OCI-LY3 (cell line): ENCODE measurements around the gene HSPBP1.

Source experiments
- H2AFZ ChIP-seq: fragments of 200-600, 300-600 bp; shearing (Covaris generic); 2 replicates; pipeline ENCODE4 v1.6.0; 2014; ENCODE audit warnings: antibody characterized with exemption, low read depth, low read length
- H3K27ac ChIP-seq: fragments of 200-600, 300-600 bp; sonication (generic); 2 replicates; pipeline ENCODE4 v1.5.1; 2014; ENCODE audit warnings: mild to moderate bottlenecking, low read length, moderate library complexity, mixed read lengths
- H3K27me3 ChIP-seq: fragments of 200-600, 300-600 bp; sonication (generic); 2 replicates; pipeline ENCODE4 v1.6.1; 2014; ENCODE audit warnings: low read depth, low read length, mixed read lengths
- H3K36me3 ChIP-seq: fragments of 200-600, 300-600 bp; sonication (generic); replicated peaks from 2 replicates; pipeline ENCODE3; 2014; ENCODE audit warnings: low read depth, low read length, mixed read lengths
- H3K4me1 ChIP-seq: fragments of 300-600, 200-600 bp; sonication (generic); 2 replicates; pipeline ENCODE4 v1.6.1; 2014; ENCODE audit warnings: low read length, mixed read lengths
- H3K4me2 ChIP-seq: fragments of 200-600, 300-600 bp; sonication (generic); 2 replicates; pipeline ENCODE4 v1.6.1; 2014; ENCODE audit warnings: low read length, mixed read lengths
- H3K4me3 ChIP-seq: fragments of 300-600, 200-600 bp; sonication (generic); 2 replicates; pipeline ENCODE4 v1.5.1; 2014; ENCODE audit warnings: antibody characterized with exemption, mild to moderate bottlenecking, low read length, moderate library complexity
- H3K79me2 ChIP-seq: fragments of 300-600, 200-600 bp; shearing (Covaris generic); 2 replicates; pipeline ENCODE4 v1.6.1; 2014; ENCODE audit warnings: mild to moderate bottlenecking, low read length, mixed read lengths
- H3K9ac ChIP-seq: fragments of 300-600, 200-600 bp; shearing (Covaris generic); 2 replicates; pipeline ENCODE4 v1.6.0; 2014; ENCODE audit warnings: mild to moderate bottlenecking, low read length, moderate library complexity
- H3K9me3 ChIP-seq: fragments of 200-600, 300-600 bp; shearing (Covaris generic); 2 replicates; pipeline ENCODE4 v1.6.1; 2014; ENCODE audit warnings: low read length, mixed read lengths; ENCODE audit not compliant: insufficient read depth
- H4K20me1 ChIP-seq: fragments of 200-600, 300-600 bp; sonication (generic); 2 replicates; pipeline ENCODE4 v1.6.1; 2016; ENCODE audit warnings: low read length, mixed read lengths; ENCODE audit not compliant: insufficient read depth
- CTCF ChIP-seq: fragments of 200-600, 300-600 bp; sonication (generic); IDR thresholded peaks from 2 replicates; pipeline ENCODE4 v1.5.1; 2014; ENCODE audit warnings: antibody characterized with exemption, low read length, low read depth
- EZH2phosphoT487 ChIP-seq: fragments of 200-600 bp; shearing (Covaris generic); IDR thresholded peaks from 2 replicates; pipeline ENCODE4 v1.6.1; 2018; ENCODE audit warnings: antibody characterized with exemption, mixed run types, low read depth

HSPBP1 gene

GRCh38 chr19:55246462-55247451, 33.2 kb downstream of the HSPBP1 start:
- Histone ChIP-seq H3K4me2 (no peak overlapping the region), H3K27ac (no peak overlapping the region), H2AFZ (no peak overlapping the region), H4K20me1 (peaks cover 88% of the 10 kb centered on the region), H3K79me2 (peaks cover 96% of the 10 kb centered on the region), H3K36me3 (peaks cover 78% of the 10 kb centered on the region), H3K9ac (no peak overlapping the region), H3K27me3 (no peaks in the 10 kb centered on the region), H3K4me3 (no peak overlapping the region), H3K9me3 (no peaks in the 10 kb centered on the region), H3K4me1 (peaks cover 9% of the 10 kb centered on the region)
- TF ChIP-seq CTCF (no peak), EZH2phosphoT487 (no peak)

GRCh38 chr19:55245236-55245904, 34.5 kb downstream of the HSPBP1 start:
- no peaks in the 10 kb centered on the region for H3K27me3 ChIP-seq
- H3K27ac ChIP-seq = no peak overlapping the region
- H4K20me1 ChIP-seq = peaks cover 83% of the 10 kb centered on the region
- H3K9me3 ChIP-seq = no peaks in the 10 kb centered on the region
- no peak overlapping the region for H3K4me2 ChIP-seq
- no peak overlapping the region for H2AFZ ChIP-seq
- no peaks in the 10 kb centered on the region for H3K4me1 ChIP-seq
- peaks cover 78% of the 10 kb centered on the region for H3K36me3 ChIP-seq
- TF ChIP-seq EZH2phosphoT487 (no peak), CTCF (no peak)
- no peak overlapping the region for H3K9ac ChIP-seq
- no peak overlapping the region for H3K4me3 ChIP-seq
- H3K79me2 ChIP-seq = peaks cover 91% of the 10 kb centered on the region

DNA sequence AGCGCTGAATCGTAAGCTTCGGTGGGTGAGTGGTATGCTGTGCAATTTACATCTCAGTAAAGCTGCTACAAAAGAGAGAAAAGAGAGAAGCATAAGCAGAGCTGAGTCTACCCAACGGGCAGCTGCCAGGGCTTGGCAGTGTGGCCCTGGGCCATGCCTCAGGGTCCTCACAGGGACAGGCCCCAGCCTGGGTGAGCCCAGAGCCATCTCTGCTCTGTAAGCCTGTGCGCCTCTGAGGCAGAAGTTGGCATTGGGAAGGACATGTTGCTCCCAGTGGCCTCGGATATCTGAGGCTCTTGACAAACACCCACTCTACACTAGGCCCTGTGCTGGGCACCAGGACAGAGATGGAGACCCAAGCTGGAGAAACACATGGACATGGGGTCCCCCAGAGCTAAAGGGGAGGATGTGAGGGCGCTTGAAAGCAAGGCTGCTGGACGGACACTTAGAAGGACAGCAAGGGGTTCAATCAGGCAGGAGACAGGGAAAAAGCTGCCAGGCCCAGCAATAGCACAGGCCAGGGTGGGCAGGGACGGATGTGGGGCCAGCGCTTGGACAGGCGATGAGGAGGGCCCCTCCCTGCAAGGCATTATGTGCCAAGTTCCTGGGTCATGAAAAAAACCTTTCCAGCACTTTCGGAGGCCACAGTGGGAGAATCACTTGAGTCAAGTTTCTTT, 35.8 kb downstream of the HSPBP1 start:
- Histone ChIP-seq H3K9ac (no peak overlapping the region), H3K9me3 (no peaks in the 10 kb centered on the region), H3K4me3 (no peak overlapping the region), H3K79me2 (peaks cover 84% of the 10 kb centered on the region), H3K36me3 (peaks cover 83% of the 10 kb centered on the region), H3K4me2 (no peak overlapping the region), H2AFZ (no peak overlapping the region), H3K4me1 (no peaks in the 10 kb centered on the region), H4K20me1 (peaks cover 74% of the 10 kb centered on the region), H3K27me3 (no peaks in the 10 kb centered on the region), H3K27ac (no peak overlapping the region)
- TF ChIP-seq EZH2phosphoT487 (no peak), CTCF (no peak)

DNA sequence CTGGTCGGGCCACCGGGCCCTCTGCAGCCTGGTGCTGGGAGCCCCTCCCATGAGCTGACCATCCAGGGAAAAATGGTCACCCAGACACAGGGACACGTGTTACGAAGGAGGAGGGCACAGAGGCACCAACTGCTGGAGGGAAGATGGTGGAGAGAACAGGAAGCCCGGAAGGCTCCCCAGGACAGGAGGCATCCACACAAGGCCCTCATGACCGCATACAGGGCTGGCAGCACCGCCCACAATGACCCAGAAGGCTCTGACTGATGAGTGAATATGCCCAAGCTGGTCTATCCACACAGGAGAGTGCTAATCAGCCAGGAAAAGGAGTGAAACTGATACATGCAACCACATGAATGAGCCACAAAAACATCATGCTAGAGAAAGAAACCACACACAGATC, 37.4 kb downstream of the HSPBP1 start:
- Histone ChIP-seq H3K4me1 (no peaks in the 10 kb centered on the region), H2AFZ (no peak overlapping the region), H3K27me3 (no peaks in the 10 kb centered on the region), H3K36me3 (peaks cover 86% of the 10 kb centered on the region), H3K4me3 (no peak overlapping the region), H3K27ac (no peak overlapping the region), H4K20me1 (peaks cover 59% of the 10 kb centered on the region), H3K4me2 (no peak overlapping the region), H3K9ac (no peak overlapping the region), H3K79me2 (peaks cover 75% of the 10 kb centered on the region), H3K9me3 (no peaks in the 10 kb centered on the region)
- no peak for TF ChIP-seq CTCF
- no peak for TF ChIP-seq EZH2phosphoT487
